Right ventricle myocardium superior (tissue), 1 donor: ENCODE measurements around the gene NCBP3. TPM values are rescaled to one million over a fixed set of nuclear protein-coding genes. Genes with fewer than 3 reads are reported as not detected.
"Not testable (repeated sequence)": the region's sequence is repeated elsewhere in the genome, so short reads cannot be mapped to it uniquely, and the experiment has no call there.

Source experiments
- ATAC-seq: fragments of 200-7000 bp; cut with Tn5 transposase; one replicate; pipeline ENCODE4 v1.9.1; 2020; ENCODE audit warnings: mild to moderate bottlenecking; ENCODE audit not compliant: poor library complexity
- DNase-seq: peaks from one replicate; pipeline ENCODE4 v3.0.0-alpha.2; 2020
- intact Hi-C: fragments of 100-400 bp; cut with DNase I; formaldehyde crosslinking; loops from one replicate; pipeline ENCODE4 v1.11.2; 2022
- total RNA-seq: library from RNA; stranded (reverse); fragmentation: NEBNext Ultra II Directional; extraction: Animal tissue kit (Norgen Biotek cat#: 25700); gene quantifications from one replicate; pipeline ENCODE4 v1.2.1, GENCODE V29; 2021
- donor health status: DM: no; HTN: yes; CAD: no; lungs with severe emphysema.

Gene NCBP3
- total RNA-seq, 1 donor from 2014 or later = 13.8 TPM

DNA sequence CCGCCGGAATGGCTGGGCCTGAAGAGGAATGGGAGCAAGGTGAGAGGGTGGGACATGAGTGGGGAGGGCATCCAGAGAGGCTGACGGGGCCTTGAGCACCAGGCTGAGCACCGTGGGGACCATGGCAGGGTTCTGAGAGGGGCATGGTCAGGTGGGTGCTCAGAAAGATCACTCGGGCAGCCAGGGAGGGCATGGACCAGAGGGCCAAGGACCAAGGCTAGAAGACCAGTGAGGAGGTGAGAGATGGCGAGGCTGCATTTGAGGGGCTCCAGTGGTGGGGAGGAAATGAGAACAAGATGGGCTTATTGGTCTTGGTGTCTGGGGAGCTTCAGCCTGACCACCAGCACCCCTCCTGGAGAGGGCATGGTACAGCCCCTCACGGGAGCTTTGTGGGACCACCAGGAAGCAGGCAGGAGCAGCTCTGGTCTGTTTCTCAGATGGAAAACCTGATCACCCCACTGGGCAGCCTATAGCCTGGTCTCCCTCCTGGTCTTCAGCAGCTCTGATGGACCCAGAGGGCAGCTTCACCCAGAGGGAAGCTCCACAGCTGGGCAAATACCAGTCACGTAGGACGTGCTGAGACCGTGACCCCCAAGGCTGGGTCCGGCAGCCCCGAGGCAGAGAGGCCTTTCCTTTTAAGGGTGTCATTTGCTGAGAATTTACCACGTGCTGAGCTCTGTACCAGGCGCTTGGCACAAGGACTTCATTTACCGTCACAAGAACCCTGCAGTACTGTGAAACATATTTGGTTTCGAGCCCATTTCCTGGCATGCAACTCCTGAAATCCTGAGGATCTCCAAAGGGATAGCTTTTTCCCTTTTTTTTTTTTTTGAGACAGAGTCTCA lies 11.4 kb upstream of the NCBP3 start:
- DNase-seq (no peak), ATAC-seq (no peak)
- intact Hi-C loops = no loop called here

DNA sequence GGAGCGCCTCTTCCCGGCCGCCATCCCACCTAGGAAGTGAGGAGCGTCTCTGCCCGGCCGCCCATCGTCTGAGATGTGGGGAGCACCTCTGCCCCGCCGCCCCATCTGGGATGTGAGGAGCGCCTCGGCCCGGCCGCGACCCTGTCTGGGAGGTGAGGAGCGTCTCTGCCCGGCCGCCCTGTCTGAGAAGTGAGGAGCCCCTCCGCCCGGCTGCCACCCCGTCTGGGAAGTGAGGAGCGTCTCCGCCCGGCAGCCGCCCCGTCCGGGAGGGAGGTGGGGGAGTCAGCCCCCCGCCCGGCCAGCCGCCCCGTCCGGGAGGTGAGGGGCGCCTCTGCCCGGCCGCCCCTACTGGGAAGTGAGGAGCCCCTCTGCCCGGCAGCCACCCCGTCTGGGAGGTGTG lies 8.2 kb upstream of the NCBP3 start:
- DNase-seq, intact Hi-C loops, ATAC-seq: not testable (repeated sequence)

DNA sequence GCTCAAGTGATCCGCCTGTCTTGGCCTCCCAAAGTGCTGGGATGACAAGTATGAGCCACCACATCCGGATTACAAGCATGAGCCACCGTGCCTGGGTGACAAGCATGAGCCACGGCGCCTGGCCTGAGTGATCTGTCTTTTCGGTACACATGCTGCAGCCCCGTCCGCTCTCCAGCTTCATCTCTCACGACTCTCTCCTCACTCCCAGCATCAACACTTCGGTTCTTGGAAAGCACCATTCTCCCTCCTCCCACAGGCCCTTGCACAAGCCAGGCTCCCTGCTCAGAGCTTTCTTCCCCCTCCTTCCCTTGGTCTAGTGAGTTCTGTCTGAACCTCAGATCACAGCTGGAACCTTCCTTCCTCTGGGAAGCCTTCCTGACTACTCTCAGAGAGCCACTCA lies 6.5 kb upstream of the NCBP3 start:
- intact Hi-C loops = no loop called here
- DNase-seq (no peak), ATAC-seq (no peak)

DNA sequence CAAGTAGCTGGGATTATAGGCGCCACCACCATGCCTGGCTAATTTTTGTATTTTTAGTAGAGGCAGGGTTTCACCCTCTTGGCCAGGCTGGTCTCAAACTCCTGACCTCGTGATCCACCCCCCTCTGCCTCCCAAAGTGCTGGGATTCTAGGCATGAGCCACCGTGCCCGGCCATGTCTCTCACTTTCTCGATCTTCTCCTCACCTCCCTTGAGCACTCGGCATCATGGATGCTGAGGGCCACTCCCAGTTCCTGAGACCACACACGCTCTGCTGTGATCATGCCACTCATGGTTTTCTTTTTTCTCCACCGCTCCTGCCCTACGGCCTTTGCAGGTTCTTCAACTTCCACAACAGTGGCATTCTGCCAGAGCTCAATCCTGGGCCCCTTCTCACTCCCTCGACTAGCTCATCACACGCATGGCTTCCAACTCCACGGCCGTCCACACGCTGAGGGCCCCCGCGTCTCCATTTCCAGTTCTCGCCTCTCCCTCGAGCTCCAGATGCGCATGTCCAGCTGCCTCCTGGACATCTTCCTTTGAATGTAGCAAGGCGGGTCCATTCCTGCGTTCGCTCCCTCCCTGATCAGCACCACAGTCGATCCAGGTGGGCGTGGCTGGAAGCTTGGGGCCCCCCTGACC lies 5.5 kb upstream of the NCBP3 start:
- DNase-seq (no peak), ATAC-seq (no peak)
- intact Hi-C loops = no loop called here

DNA sequence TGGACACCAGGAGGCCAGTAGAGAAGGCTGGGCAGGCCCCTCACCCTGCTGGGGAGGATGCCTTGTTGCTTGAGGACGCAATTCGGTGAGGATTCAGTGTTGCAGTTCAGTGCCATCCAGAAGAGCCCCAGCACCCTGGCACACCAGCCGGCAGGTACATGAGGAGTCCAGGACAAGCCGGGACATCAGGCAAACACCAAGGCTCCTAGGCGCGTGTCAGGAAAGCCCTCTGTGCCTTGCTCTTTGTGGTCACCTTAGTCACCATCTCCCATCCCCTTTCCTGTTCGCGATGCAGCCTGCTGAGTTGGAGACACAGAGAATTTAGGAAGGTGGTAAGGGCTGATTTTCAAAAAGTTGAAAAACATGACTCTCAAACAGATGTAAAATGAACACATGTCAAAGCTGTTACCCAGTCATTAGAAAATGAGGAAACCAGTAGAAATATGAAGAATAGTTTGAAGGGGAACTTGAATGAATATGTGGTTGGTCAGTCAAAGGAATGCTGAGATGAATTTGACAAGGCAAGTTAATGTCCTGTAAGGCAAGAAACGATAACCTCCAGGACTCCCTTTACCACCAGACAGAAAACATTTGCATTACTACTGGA lies 2.3 kb upstream of the NCBP3 start:
- ATAC-seq = no peak
- DNase-seq = no peak
- intact Hi-C loops = no loop called here

DNA sequence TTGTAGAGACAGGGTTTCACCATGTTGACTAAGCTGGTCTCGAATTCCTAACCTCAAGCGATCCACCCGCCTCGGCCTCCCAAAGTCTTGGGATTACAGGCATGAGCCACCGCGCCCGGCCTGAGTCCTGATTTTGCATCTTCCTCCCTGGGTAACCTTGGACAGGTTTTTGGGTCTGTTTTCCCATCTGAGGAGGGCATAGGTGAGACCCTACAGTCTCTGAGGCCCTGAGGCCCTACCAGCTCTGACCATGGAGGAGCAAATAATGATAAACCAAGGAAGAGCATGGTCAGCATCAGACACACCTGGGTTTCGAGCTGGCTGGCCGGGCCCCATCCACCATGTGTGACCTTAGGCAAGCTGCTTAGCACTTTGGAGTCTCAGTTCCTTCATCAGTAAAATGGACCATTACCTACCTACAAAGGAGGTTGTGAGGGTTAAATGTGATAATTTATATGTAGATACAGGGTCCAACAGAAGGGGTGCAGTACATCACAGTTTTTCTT lies 1.2 kb upstream of the NCBP3 start:
- no peak for ATAC-seq
- intact Hi-C loops = no loop called here

DNA sequence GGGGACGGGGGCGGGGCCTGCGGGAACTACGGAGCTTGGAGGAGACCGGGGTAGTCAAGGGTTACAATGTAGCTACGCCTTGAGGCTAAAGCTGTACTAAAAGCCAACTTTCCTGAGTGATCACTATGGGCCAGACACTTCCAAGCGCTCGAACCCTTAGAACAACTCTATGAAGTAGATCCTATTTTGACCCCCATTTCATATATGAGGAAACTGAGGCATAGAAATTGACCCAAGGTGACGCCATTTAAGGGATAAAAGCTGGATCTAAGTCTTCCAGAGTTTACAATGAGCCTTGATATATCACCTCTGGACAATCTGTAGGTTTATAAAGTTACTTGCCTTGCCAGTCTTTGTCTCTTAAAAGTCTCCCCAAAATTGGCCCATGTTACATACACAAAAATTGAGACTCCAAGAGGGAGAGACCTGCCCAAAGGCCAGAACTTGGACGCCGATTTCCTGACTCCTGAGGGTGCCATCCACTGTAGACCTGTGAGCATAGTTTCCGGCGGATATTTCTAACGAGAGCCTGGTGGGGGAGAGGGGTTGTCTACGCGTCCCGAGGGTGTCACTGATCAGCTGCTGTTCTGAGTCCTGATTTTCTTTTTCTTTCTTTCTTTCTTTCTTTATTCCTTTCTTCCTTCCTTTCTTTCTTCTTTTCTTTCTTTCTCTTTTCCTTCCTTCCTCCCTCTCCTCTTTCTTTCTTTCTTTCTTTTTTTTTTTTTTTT lies 555 bp upstream of the NCBP3 start:
- DNase-seq = no peak
- intact Hi-C loops = no loop called here
- ATAC-seq = no peak

More for the DNA sequence above, 1.2 kb upstream of the NCBP3 start:
- DNase-seq = no peak

DNA sequence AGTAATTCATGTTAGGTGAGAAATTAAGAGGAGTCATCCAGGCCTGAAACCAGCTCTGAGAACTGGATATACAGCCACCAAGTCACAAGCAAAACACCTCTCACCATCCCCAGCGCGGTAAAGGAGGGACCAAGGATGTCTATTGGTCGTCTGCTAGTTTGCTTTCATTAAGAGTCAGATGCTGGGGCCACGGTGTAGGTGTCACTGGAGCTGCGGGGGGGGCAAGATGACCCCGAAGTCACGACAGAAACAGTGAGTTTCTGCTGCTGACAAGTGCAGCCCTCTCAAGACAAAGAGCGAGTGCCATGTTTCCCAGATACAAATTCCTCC lies 790 bp downstream of the NCBP3 start:
- intact Hi-C loops = no loop called here
- ATAC-seq = peak; percentile 1
- no peak for DNase-seq

DNA sequence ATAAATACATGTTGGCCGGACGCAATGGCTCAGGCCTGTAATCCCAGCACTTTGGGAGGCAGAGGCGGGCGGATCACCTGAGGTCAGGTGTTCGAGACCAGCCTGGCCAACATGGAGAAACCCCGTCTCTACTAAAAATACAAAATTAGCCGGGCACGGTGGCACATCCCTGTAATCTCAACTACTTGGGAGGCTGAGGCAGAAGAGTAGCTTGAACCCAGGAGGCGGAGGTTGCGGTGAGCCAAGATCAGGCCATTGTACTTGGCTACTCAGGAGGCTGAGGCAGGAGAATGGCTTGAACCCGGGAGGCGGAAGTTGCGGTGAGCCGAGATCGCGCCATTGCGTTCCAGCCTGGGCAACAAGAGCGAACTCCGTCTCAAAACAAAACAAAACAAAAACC lies 1.5 kb downstream of the NCBP3 start:
- DNase-seq, intact Hi-C loops, ATAC-seq: not testable (repeated sequence)

DNA sequence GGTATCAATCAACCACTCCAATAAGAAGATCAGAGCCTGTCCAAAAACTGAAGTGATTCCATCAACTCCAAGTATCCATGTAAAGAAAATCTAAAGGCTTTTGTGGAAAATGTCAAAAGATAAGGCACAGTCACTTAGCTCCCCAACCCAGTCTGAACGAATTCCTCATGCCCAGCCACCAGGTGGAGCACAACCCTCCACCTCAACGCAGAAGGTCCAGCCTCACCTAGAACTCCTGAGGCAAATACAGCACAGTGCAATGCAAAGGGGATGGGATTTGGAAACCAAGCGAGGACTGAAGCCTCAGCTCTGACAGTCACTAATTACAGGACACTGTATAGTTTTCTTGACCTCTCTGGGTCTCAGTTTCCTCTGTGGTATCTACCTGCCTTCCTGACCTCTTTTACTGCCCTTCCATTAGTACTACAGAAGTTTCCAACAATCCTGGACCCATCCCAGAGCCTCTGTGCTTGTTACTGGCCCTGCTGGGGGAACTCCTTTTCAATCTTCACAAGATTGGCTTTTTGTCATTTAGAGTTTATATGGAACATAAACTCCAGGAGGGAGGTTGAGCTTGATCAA lies 2.0 kb downstream of the NCBP3 start:
- no peak for ATAC-seq

DNA sequence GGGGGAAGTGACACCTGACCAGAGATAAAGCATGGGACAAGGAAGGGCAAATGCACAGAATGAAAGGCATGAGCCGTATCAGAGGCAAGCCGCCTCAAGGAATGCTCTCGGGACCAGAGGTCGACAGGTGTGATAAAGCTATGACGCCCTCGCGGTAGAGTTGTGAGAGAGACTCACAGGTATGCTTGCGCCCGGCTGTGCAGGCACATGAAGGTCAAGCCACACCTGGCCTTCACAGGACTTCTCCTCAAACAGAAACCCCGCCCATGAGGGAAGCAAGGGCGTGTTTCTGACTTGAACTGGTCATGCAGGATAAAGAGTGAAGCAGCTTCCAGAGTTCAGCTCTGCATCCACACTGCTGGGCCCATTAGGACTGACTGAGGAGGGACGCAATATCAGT lies 7.8 kb downstream of the NCBP3 start:
- intact Hi-C loops = no loop called here
- DNase-seq = no peak
- ATAC-seq = no peak

More for the DNA sequence above, 2.0 kb downstream of the NCBP3 start:
- DNase-seq = no peak
- intact Hi-C loops = no loop called here

DNA sequence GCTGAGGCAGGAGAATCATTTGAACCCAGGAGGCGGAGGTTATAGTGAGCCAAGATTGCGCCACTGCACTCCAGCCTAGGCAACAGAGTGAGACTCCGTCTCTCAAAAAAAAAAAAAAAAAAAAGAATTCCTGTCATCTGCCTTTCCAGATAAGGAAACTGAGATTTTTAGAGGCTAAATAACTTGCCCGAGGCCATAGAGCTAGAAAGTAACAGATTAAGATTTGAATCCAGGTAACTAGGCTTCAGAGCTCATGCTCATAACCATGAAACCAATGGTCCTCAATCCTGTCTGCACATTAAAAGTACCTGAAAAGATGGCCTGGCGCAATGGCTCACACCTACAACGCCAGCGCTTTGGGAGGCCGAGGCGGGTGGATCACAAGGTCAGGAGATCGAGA lies 9.5 kb downstream of the NCBP3 start:
- ATAC-seq = no peak
- intact Hi-C loops = no loop called here
- DNase-seq = no peak

DNA sequence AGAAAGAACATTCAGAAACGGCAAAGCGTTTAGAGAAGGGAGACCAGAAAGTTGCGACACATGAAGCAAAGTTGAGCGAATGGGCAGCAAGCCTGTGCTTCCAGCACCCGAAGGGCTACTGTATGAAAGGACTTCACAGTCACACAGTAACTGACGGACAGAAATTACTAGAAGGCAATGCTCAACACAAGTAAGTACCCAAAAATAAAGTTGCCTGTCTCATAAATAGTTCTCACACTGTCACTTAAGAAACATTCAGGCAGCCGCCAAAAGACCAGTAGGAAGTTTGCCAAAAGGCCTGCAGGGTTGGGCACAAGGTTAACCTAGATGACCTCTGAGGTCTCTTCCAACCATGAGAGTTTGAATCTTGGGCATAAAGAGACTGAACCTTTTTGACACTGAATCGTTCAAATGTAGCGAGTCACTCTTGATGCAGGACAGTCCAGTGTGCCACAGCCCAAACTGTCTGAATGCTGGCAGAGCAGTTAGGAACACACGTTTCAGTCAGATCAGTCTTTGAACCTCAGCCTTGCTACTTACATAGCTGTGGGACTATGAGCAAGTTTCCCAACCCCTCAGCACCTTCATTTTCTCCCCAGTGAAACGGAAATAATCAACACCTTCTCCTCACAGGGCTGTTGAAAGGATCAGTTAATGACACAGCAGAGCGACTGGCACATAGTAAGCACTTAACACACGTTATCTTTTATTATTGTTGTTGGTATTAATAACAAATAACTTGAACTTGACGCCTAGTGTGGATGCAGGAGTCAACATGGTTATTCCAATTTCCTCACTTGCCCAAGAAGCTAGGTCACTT lies 10.4 kb downstream of the NCBP3 start:
- ATAC-seq (peak; percentile 75), DNase-seq (no peak)
- intact Hi-C loops = no loop called here

DNA sequence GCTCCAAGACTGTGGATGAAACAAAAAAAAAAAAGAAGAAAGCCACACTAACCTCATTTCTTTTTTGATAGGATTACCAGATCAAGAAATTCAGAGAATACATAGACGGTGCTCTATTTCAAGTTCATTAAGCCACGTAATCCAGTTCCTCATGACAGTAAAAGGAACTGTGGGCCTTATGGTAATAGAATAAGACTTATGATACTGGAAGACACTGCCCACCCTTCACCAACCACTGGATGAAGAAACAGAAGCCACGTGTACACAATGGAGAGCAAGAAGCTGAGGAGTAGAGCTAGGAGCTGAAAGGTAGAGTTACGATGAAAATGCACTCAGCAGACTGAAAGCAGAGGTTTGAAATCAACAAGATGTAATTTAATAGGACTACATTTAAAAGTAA lies 11.2 kb downstream of the NCBP3 start:
- no peak for ATAC-seq
- no peak for DNase-seq
- intact Hi-C loops = no loop called here

DNA sequence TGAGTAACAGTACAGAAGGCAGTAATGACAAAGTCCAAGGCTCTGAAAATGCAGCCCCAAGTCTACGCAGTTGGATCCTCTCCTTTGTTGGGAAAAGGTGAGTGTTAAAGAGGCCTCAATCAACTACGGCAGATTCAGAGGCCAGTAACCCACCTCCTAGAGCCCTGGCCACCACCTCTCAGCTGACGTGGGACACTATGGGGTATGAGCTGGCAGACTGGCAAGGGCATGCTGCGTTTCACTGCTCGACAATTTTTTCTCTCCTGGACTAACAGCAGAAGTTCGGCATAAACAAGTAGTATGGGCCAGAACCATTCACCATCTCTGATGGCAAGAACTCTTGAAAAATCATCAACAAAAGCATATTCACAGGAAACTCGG lies 17.2 kb downstream of the NCBP3 start:
- ATAC-seq (peak; percentile 32), DNase-seq (no peak)
- intact Hi-C loops = no loop called here

DNA sequence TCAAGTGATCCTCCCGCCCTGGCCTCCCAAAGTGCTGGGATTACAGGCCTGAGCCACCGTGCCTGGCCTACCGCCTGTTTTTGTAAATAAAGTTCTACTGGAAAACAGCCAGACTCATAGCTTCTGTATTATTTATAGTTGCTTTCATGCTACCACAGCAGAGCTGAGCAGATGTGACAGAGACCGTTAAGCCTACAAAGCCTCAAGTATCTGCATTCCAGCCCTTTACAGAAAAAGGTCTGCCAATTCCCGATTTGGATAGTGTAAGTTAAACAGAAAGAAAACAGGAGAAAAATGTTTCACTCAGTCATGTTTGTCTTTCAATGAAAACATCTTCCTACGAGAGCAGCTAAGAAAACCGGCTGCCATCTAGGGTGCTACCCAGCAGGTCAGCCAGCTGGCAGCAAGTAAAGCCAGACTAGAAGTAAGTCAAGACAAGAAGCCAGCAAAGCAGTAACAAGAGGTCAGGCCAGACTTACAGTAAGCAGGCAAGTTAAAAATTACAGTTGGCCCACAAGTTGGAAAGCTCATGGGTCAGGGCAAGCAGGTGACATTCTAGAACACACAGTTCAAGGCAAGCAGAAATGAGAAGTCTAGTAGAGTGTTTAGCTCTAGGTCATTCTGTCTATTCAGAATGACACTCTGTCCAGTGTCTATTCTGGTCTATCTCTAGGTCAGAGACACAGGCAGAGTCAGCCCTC lies 17.7 kb downstream of the NCBP3 start:
- ATAC-seq = peak; percentile 94
- intact Hi-C loops = no loop called here

DNA sequence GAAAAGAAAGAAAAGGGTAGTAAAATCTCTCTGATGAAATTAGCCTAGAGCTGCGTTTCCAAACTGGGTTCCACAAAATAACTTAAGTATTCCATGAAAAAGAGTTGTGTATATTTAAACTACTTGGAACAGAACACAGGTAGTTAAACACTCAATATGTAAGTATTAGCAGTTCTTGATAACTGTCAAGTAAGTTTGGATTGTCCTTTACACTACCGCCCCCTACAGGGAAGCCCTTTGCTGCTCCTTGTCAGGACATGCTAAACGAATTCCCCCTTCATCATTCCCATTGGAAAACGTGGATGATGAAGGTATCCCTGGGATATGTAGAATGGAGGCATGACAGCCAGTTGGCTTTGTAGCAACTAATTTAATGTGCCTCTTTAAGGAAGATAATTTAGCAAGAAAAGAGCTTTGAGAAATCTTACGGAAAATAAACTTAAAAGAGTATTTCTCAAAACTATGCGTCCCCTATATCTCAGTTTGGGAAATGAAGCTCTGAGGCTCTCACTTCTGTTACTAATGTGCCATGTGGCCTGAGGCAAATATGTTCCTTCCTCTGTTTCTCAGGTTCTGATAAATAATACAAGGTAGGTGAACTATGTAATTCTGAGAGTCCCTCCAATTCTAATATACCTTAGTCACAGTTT lies 18.8 kb downstream of the NCBP3 start:
- DNase-seq = no peak
- intact Hi-C loops = no loop called here
- ATAC-seq = no peak

More for the DNA sequence above, 17.7 kb downstream of the NCBP3 start:
- no peak for DNase-seq
